Central memory CD8-positive, alpha-beta T cell (primary cell): Measurements from ENCODE around the gene TAS2R46.
"Not testable (repeated sequence)": the region's sequence is repeated elsewhere in the genome, so short reads cannot be mapped to it uniquely, and the experiment has no call there.

Experiments
- ATAC-seq: fragments of 150-1000 bp; cut with Tn5 transposase; replicated peaks from 2 replicates; pipeline ENCODE4 v1.10.0; 2022; ENCODE audit warnings: mild to moderate bottlenecking, moderate FRiP score, moderate number of reproducible peaks; ENCODE audit not compliant: poor library complexity, severe bottlenecking; ENCODE audit errors: extremely low read depth
- DNase-seq, 2 donors: peaks; one replicate each; pipeline ENCODE4 v3.0.0; 2021; ENCODE audit warnings: low spot score in 2 of 2
- H3K27ac Mint-ChIP-seq: one replicate; pipeline ENCODE4 v1.8.0; 2022; ENCODE audit warnings: low read depth, mild to moderate bottlenecking, moderate library complexity, mixed read lengths
- H3K27me3 Mint-ChIP-seq: one replicate; pipeline ENCODE4 v1.8.0; 2022; ENCODE audit warnings: mixed read lengths
- H3K36me3 Mint-ChIP-seq: one replicate; pipeline ENCODE4 v1.8.0; 2022; ENCODE audit warnings: mild to moderate bottlenecking, moderate library complexity, mixed read lengths; ENCODE audit not compliant: insufficient read depth
- H3K4me1 Mint-ChIP-seq: one replicate; pipeline ENCODE4 v1.8.0; 2022; ENCODE audit warnings: mixed read lengths
- H3K4me3 Mint-ChIP-seq: one replicate; pipeline ENCODE4 v1.8.0; 2022; ENCODE audit warnings: mild to moderate bottlenecking, moderate library complexity, mixed read lengths
- H3K9me3 Mint-ChIP-seq: one replicate; pipeline ENCODE4 v1.8.0; 2022; ENCODE audit warnings: mixed read lengths

TAS2R46 gene

GRCh38 chr12:11062194-11062593 lies at the start of gene TAS2R46:
TAS2R46 (minus strand) TSS chr12:11062294; CDS start chr12:11062294, 0 bp downstream.
- H3K9me3 Mint-ChIP-seq, DNase-seq, H3K36me3 Mint-ChIP-seq, H3K27ac Mint-ChIP-seq, H3K27me3 Mint-ChIP-seq, H3K4me3 Mint-ChIP-seq, ATAC-seq, H3K4me1 Mint-ChIP-seq: not testable (repeated sequence)

GRCh38 chr12:11111213-11111612 lies 49.1 kb upstream of the TAS2R46 start:
- H3K27ac Mint-ChIP-seq, ATAC-seq, H3K36me3 Mint-ChIP-seq, H3K9me3 Mint-ChIP-seq, H3K27me3 Mint-ChIP-seq, DNase-seq, H3K4me3 Mint-ChIP-seq: not testable (repeated sequence)
- peaks cover 63% of the 10 kb centered on the region for H3K4me1 Mint-ChIP-seq

- peaks cover 47% of the 10 kb centered on the region for H3K4me1 Mint-ChIP-seq
- ATAC-seq (no peak), DNase-seq (no peak)
These were observed 46.8 kb upstream of the TAS2R46 start for GRCh38 chr12:11108862-11109261.

GRCh38 chr12:11107719-11108118 lies 45.6 kb upstream of the TAS2R46 start:
- peaks cover 43% of the 10 kb centered on the region for H3K4me1 Mint-ChIP-seq
- DNase-seq: no peak
- no peak for ATAC-seq
- no peak overlapping the region for H3K4me3 Mint-ChIP-seq
- no peak overlapping the region for H3K27ac Mint-ChIP-seq
- H3K36me3 Mint-ChIP-seq: peaks cover 5% of the 10 kb centered on the region
- H3K27me3 Mint-ChIP-seq: no peaks in the 10 kb centered on the region
- peaks cover 12% of the 10 kb centered on the region for H3K9me3 Mint-ChIP-seq

More at GRCh38 chr12:11108862-11109261, 46.8 kb upstream of the TAS2R46 start:
- H3K36me3 Mint-ChIP-seq: peaks cover 2% of the 10 kb centered on the region
- no peak overlapping the region for H3K4me3 Mint-ChIP-seq
- H3K9me3 Mint-ChIP-seq: peaks cover 11% of the 10 kb centered on the region
- no peak overlapping the region for H3K27ac Mint-ChIP-seq
- H3K27me3 Mint-ChIP-seq: no peaks in the 10 kb centered on the region

- Mint-ChIP-seq H3K36me3 (peaks cover 9% of the 10 kb centered on the region), H3K9me3 (peaks cover 7% of the 10 kb centered on the region)
- ATAC-seq: no peak
These were observed 44.2 kb upstream of the TAS2R46 start for GRCh38 chr12:11106288-11106687.

GRCh38 chr12:11105546-11105945 lies 43.5 kb upstream of the TAS2R46 start:
- DNase-seq: no peak
- no peak overlapping the region for H3K4me3 Mint-ChIP-seq
- no peaks in the 10 kb centered on the region for H3K27me3 Mint-ChIP-seq
- H3K9me3 Mint-ChIP-seq: peaks cover 6% of the 10 kb centered on the region
- no peak for ATAC-seq
- no peak overlapping the region for H3K27ac Mint-ChIP-seq
- H3K4me1 Mint-ChIP-seq: peaks cover 27% of the 10 kb centered on the region
- H3K36me3 Mint-ChIP-seq: peaks cover 9% of the 10 kb centered on the region

More at GRCh38 chr12:11106288-11106687, 44.2 kb upstream of the TAS2R46 start:
- Mint-ChIP-seq H3K27me3 (no peaks in the 10 kb centered on the region), H3K4me1 (peaks cover 35% of the 10 kb centered on the region), H3K27ac (no peak overlapping the region), H3K4me3 (no peak overlapping the region)
- DNase-seq: no peak

GRCh38 chr12:11094910-11095309 lies 32.8 kb upstream of the TAS2R46 start:
- H3K9me3 Mint-ChIP-seq, H3K27ac Mint-ChIP-seq, H3K4me3 Mint-ChIP-seq, H3K36me3 Mint-ChIP-seq, ATAC-seq, H3K27me3 Mint-ChIP-seq, H3K4me1 Mint-ChIP-seq, DNase-seq: not testable (repeated sequence)

- H3K4me3 Mint-ChIP-seq: no peak within 1 kb of the TSS
- ATAC-seq (no peak), DNase-seq (no peak)
- no peaks in the 10 kb centered on the region for H3K9me3 Mint-ChIP-seq
- H3K36me3 Mint-ChIP-seq: no peaks in the 10 kb centered on the region
- H3K27me3 Mint-ChIP-seq: no peaks in the 10 kb centered on the region
- no peak within 1 kb of the TSS for H3K27ac Mint-ChIP-seq
- H3K4me1 Mint-ChIP-seq: peaks cover 8% of the 10 kb centered on the region
These were observed 30.0 kb upstream of the TAS2R46 start, which contains the start of gene TAS2R43 for GRCh38 chr12:11092128-11092527. TAS2R43 (minus strand) TSS chr12:11092313; CDS start chr12:11092229, 84 bp downstream.

- H3K27me3 Mint-ChIP-seq: no peaks in the 10 kb centered on the region
- DNase-seq (no peak), ATAC-seq (no peak)
- H3K27ac Mint-ChIP-seq: no peak overlapping the region
- no peaks in the 10 kb centered on the region for H3K9me3 Mint-ChIP-seq
- peaks cover 8% of the 10 kb centered on the region for H3K4me1 Mint-ChIP-seq
- no peaks in the 10 kb centered on the region for H3K36me3 Mint-ChIP-seq
- H3K4me3 Mint-ChIP-seq: no peak overlapping the region
These were observed 27.2 kb upstream of the TAS2R46 start for GRCh38 chr12:11089246-11089645.

GRCh38 chr12:11085419-11085818 lies 23.3 kb upstream of the TAS2R46 start:
- H3K9me3 Mint-ChIP-seq: peaks cover 6% of the 10 kb centered on the region
- H3K4me1 Mint-ChIP-seq: no peaks in the 10 kb centered on the region
- no peaks in the 10 kb centered on the region for H3K36me3 Mint-ChIP-seq
- no peak overlapping the region for H3K27ac Mint-ChIP-seq
- ATAC-seq: no peak
- H3K27me3 Mint-ChIP-seq: no peaks in the 10 kb centered on the region
- DNase-seq: no peak
- H3K4me3 Mint-ChIP-seq: no peak overlapping the region

- Mint-ChIP-seq H3K4me1 (peaks cover 8% of the 10 kb centered on the region), H3K27ac (no peak overlapping the region), H3K27me3 (no peaks in the 10 kb centered on the region), H3K9me3 (peaks cover 6% of the 10 kb centered on the region), H3K36me3 (no peaks in the 10 kb centered on the region), H3K4me3 (no peak overlapping the region)
- ATAC-seq: no peak
- DNase-seq: no peak
These were observed 19.9 kb upstream of the TAS2R46 start for GRCh38 chr12:11081987-11082386.

GRCh38 chr12:11078246-11078645 lies 16.2 kb upstream of the TAS2R46 start:
- DNase-seq (no peak), ATAC-seq (no peak)
- H3K27ac Mint-ChIP-seq: no peak overlapping the region
- no peaks in the 10 kb centered on the region for H3K36me3 Mint-ChIP-seq
- H3K27me3 Mint-ChIP-seq: no peaks in the 10 kb centered on the region
- H3K4me1 Mint-ChIP-seq: peaks cover 13% of the 10 kb centered on the region
- peaks cover 6% of the 10 kb centered on the region for H3K9me3 Mint-ChIP-seq
- no peak overlapping the region for H3K4me3 Mint-ChIP-seq

GRCh38 chr12:11075642-11076041 lies 13.5 kb upstream of the TAS2R46 start:
- H3K4me1 Mint-ChIP-seq: peaks cover 13% of the 10 kb centered on the region
- no peak for ATAC-seq
- no peaks in the 10 kb centered on the region for H3K36me3 Mint-ChIP-seq
- H3K27ac Mint-ChIP-seq: no peak overlapping the region
- H3K4me3 Mint-ChIP-seq: no peak overlapping the region
- no peaks in the 10 kb centered on the region for H3K27me3 Mint-ChIP-seq
- DNase-seq: no peak
- no peaks in the 10 kb centered on the region for H3K9me3 Mint-ChIP-seq

GRCh38 chr12:11071414-11071813 lies 9.3 kb upstream of the TAS2R46 start:
- ATAC-seq (no peak), DNase-seq (no peak)
- Mint-ChIP-seq H3K9me3 (no peaks in the 10 kb centered on the region), H3K27ac (no peak overlapping the region), H3K36me3 (no peaks in the 10 kb centered on the region), H3K4me1 (peaks cover 4% of the 10 kb centered on the region), H3K27me3 (no peaks in the 10 kb centered on the region), H3K4me3 (no peak overlapping the region)
